Measurements from ENCODE around the gene ACBD6. TPM values are rescaled to one million over a fixed set of nuclear protein-coding genes. Genes with fewer than 3 reads are reported as not detected.

Gene ACBD6
- total RNA-seq, 1 experiment from 2014 or later, result 48.5 TPM

- no TSS peak for BruUV-seq (replicated peaks)
- H3K27ac ChIP-seq (ENCODE audit: low read length), result no peak overlapping the region
- POLR2A ChIA-PET, result interaction anchor here (0.5 kb wide), 1 partner anchor 507 kb away, joined by 10 read pairs; no protein-coding TSS in a partner anchor
These were observed 13.0 kb upstream of the ACBD6 start for GRCh38 chr1:180515364-180515763.

GRCh38 chr1:180513531-180513930, 11.2 kb upstream of the ACBD6 start:
- in situ Hi-C loops (cut with HindIII; ENCODE audit: low pct_unique_long_range_greater_than_20kb, low sequenced_read_pairs) (no loop called here), intact Hi-C loops (cut with micrococcal nuclease; ENCODE audit: unreplicated experiment) (no loop called here)
- Histone ChIP-seq H3K4me3 (ENCODE audit: low read depth in 2 of 2, low read length in 2 of 2) (no peak overlapping the region), H3K9me3 (ENCODE audit: control insufficient read depth, insufficient read depth, low read depth, low read length) (no peaks in the 10 kb centered on the region), H3K27ac (ENCODE audit: low read length) (no peak overlapping the region), H3K27me3 (ENCODE audit: control insufficient read depth, insufficient read depth, low read length) (no peaks in the 10 kb centered on the region), H3K36me3 (ENCODE audit: control insufficient read depth, insufficient read depth, low read length) (no peaks in the 10 kb centered on the region), H3K4me1 (ENCODE audit: control insufficient read depth, insufficient read depth, low read length) (peaks cover 5% of the 10 kb centered on the region; the same call in 1 of the 2 replicates)
- DNase-seq (ENCODE audit: low read depth, low spot score), result no peak
- no peak for TF ChIP-seq POLR2AphosphoS5 (IDR thresholded peaks at IDR 0.05; ENCODE audit: low read depth, low read length)
- no peak for TF ChIP-seq REST (IDR thresholded peaks at IDR 0.05; ENCODE audit: insufficient read depth in 1 of 2, low read depth in 2 of 2, low read length in 1 of 2)
- TF ChIP-seq SIN3A (IDR thresholded peaks at IDR 0.05; ENCODE audit: borderline replicate concordance, insufficient read depth, low read depth, low read length), result no peak
- no peak for TF ChIP-seq TCF7L2 (IDR thresholded peaks at IDR 0.05; ENCODE audit: low read depth, low read length)
- no peak for TF ChIP-seq CTCF (IDR thresholded peaks at IDR 0.05)
- CTCF ChIA-PET, result no interaction called here
- ATAC-seq, result no peak
- POLR2A ChIA-PET, result no interaction called here
- BruUV-seq (replicated peaks), result no TSS peak

More at GRCh38 chr1:180515364-180515763, 13.0 kb upstream of the ACBD6 start:
- CTCF ChIA-PET, result interaction anchor here (0.7 to 1.4 kb wide), 9 partner anchors 9 to 670 kb away, joined by 3 to 10 read pairs (median 6); partner anchors contain the start of gene ACBD6
- Histone ChIP-seq H3K4me3 (ENCODE audit: low read depth in 2 of 2, low read length in 2 of 2) (no peak overlapping the region), H3K9me3 (ENCODE audit: control insufficient read depth, insufficient read depth, low read depth, low read length) (no peaks in the 10 kb centered on the region), H3K4me1 (ENCODE audit: control insufficient read depth, insufficient read depth, low read length) (peaks cover 5% of the 10 kb centered on the region; the same call in 1 of the 2 replicates), H3K27me3 (ENCODE audit: control insufficient read depth, insufficient read depth, low read length) (no peaks in the 10 kb centered on the region), H3K36me3 (ENCODE audit: control insufficient read depth, insufficient read depth, low read length) (no peaks in the 10 kb centered on the region)
- in situ Hi-C loops (cut with HindIII; ENCODE audit: low pct_unique_long_range_greater_than_20kb, low sequenced_read_pairs) (no loop called here), intact Hi-C loops (cut with micrococcal nuclease; ENCODE audit: unreplicated experiment) (loop anchor here (5.0 kb wide), 2 partner anchors 347 to 652 kb away; no protein-coding TSS in a partner anchor)
- ATAC-seq (no peak), DNase-seq (ENCODE audit: low read depth, low spot score) (no peak)
- TF ChIP-seq SIN3A (IDR thresholded peaks at IDR 0.05; ENCODE audit: borderline replicate concordance, insufficient read depth, low read depth, low read length) (no peak), REST (IDR thresholded peaks at IDR 0.05; ENCODE audit: insufficient read depth in 1 of 2, low read depth in 2 of 2, low read length in 1 of 2) (no peak), POLR2AphosphoS5 (IDR thresholded peaks at IDR 0.05; ENCODE audit: low read depth, low read length) (no peak), CTCF (IDR thresholded peaks at IDR 0.05) (no peak), TCF7L2 (IDR thresholded peaks at IDR 0.05; ENCODE audit: low read depth, low read length) (no peak)

Data from Panc1 (cell line).